Middle frontal gyrus (tissue), 1 donor: Measurements from ENCODE around the gene LLCFC1.
"Not testable (repeated sequence)": the region's sequence is repeated elsewhere in the genome, so short reads cannot be mapped to it uniquely, and the experiment has no call there.

Source experiments
- DNase-seq: peaks from one replicate; pipeline ENCODE4 v3.0.0-alpha.2; 2015; ENCODE audit warnings: low spot score; ENCODE audit errors: extremely low spot score

LLCFC1 gene

DNA sequence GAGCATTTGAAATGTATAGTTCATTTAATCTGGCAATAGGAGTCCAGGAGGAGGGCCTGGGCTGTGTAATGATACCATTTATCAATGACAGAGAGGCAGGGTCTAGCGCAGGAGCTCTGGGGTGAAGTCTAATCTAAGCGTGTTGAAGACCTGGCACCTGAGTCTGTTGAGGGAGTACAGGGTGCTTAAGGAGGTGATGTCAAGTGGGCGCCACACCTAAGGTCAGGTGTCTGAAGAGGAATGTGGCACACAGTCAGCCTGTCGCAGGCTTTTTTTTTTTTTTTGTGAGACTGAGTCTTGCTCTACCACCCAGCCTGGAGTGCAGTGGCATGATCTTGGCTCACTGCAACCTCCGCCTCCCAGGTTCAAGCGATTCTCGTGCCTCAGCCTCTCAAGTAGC, 2.3 kb downstream of the LLCFC1 start:
- no peak for DNase-seq

DNA sequence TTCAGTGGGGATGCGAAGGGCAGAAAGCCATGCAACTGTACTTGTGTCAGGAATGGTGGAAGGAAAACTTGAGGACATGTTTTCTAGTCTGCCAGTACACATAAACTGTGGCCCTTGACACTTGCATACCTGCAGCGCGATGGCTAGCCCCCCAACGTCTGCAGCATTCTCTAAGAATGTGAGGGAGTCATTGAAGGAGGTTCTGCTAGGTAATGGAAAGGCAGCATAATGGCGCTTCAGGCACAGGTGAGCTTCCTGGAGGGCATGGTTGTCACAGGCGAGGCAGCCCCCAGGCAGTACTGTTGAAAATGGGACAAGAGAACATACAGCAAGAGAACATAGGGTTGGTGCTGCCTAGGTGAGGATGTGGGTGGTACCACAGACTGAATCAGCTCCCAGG, 3.5 kb downstream of the LLCFC1 start:
- no peak for DNase-seq

DNA sequence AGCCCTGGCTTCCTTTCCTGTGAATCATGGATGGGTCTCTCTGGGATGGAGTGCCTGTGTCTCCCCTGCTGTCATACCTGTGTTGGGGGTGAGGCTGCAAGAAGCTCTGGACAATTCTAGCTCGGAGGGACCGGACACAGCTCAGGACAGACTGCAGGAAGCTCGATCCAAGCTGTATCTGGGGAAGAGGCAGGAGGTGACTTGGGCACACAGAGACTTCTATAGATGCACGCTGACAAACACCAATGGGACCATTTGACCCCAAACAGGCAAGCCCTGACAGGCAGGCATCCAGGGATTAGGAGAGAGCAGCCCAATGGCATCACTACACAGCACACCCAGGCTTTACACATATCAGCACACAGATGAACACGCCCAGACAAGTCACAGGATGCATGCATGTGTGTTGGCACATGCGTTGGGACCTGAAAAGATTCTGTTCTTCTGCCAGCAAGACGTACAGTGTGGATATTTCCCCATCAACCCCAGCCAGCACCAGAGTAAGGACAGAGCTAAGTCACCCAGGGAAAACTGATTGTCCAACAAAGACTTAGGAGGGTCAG, 4.5 kb downstream of the LLCFC1 start:
- no peak for DNase-seq

DNA sequence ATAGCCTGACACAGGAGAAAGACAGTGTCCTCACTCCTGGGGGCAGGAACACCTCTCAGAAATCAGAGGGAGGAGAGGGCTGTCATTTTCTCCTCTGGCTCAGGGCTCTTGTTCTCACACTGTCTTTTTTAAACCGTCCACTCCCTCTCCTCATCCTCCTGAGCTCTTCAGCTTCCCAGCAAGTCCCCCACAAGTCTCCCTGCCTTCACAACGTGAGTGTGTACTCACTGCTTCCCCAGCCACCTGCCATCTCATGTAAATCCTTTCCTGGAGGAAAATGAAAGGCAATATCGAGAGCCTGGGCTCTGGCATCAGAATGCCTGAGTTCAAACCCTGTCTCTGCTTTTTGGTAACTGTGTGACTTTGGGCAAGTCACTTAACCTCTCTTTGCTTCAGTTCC, 5.7 kb downstream of the LLCFC1 start:
- no peak for DNase-seq

DNA sequence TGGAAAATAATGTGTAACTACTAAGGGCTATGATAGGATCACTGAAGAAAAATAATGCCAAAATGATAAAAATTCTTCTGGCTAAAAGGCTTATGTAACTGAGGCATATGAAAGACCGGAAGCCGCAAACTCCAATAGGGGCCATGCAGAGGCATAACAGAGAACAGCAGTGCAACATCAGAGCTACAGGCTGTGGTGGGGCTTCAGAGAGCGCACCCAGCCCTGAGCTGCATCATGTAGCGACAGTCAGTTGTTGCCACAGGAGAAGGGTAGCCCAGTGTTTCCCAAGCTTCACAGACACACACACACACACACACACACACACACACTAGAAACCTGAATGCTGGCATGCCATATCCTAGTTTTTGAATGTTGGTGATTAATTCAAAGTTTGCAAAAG, 9.3 kb downstream of the LLCFC1 start:
- DNase-seq = no peak

DNA sequence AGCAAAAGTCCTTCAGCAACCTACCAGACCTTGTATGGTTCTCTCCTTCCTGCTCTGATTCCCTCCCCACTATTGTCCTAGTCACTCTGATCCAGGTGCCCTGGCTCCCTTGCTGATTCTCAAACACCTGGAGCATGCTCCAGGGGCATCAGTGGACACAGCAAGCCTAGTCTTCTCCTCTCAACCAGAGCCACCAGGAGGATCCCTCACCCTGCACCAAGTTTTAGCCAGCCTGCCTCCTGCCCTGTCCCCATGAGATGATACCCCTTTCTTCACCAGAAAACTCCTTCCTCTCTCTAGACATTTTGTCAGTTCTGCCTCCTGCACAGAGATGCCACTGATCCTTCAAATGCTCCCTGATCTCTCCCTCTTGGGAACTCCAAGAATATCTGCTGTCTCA, 11.0 kb downstream of the LLCFC1 start:
- no peak for DNase-seq

DNA sequence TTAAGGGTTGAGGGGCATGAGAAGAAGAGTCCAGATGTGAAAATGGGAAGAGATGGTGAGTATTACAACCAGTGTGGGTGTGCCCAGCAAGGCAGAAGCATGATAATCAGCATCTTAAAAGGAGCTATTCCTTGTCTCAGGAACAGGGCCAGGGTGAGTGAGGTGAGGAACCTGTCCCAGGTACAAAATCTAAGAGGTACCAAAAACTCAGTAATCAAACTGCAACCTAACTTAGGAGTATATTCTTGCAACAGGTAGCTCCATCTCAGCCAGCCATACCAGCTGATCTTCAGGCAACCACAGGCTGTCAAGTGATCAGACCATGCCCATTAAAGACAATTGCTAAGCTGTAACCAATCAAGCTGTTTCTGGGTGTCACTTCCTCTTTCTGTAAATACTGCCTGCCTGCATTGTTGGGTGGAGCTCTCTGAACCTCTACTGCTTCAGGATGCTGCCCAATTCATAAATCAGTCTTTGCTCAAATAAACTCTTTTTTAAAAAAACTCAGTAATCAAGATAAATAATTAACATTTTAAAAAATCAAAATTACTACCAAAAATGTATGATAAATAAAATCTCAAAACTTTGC, 15.5 kb downstream of the LLCFC1 start:
- no peak for DNase-seq

DNA sequence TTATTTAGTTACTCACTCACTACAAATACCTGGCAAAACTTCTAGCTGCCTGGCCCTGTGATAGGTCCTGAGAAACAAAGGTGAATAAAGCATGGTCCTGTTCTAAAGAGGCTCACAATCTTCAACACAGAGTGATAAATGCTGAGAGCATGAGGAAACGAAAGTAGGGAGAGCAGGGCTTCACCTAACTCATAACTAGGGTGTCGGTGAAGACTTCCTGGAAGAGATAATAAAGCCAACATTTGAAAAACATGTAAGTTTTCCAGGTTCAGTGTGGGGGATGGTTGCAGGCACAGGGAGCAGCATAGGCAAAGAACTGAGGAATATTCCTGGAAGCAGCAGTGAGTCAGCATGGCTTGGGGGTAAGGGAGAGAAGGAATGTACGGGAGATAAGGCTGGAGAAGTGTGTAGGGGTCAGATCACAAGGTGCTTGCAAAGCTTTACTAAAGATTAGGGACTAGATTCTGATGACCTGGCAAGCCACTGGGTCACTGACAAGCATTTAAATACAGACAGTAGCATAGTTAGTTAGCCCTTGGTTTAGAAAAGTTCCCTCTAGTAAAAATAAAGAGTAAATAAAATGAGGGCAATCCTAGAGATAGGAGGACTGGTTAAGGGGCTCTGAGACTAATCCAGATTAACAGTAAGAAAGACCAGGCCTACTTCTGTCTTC, 17.8 kb downstream of the LLCFC1 start:
- no peak for DNase-seq

DNA sequence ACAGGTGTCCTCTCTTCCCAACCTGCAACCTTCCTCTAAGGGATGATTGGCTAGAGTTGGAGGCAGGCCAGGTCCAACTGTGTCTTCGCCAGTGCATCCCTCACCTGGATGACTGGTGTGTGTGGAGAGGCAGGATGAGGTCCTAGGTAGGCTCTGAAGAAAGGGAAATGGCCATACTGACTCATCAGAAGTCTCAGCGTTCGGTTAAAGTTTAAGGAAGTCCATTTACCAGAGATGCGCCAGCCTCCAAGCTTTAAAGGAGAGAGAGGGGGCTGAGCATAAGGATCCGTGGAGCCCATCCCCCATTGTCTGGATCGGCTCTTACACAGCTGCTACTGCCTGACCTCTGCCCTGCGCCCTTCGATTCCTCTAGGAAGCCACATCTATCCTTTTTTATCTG, 18.4 kb downstream of the LLCFC1 start:
- DNase-seq = no peak

DNA sequence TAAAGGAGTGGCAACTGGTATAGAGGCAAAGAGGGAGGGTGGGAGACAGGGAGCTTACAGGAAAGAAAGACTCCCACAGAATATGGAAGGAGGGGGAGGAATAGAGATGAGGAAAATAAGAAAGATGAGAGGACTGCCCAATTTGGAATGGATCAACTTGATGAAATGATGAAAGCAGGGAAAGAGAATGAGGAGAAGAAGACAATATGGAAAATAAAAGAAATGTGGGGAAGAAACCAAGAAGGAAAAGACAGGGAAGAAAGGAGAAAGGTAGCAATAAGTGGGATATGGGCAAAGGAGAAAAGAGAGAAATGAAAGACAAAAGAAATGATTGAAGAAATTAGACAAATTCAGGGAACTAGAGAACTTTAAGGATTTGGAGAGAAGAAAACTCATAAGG, 19.9 kb downstream of the LLCFC1 start:
- DNase-seq = no peak

DNA sequence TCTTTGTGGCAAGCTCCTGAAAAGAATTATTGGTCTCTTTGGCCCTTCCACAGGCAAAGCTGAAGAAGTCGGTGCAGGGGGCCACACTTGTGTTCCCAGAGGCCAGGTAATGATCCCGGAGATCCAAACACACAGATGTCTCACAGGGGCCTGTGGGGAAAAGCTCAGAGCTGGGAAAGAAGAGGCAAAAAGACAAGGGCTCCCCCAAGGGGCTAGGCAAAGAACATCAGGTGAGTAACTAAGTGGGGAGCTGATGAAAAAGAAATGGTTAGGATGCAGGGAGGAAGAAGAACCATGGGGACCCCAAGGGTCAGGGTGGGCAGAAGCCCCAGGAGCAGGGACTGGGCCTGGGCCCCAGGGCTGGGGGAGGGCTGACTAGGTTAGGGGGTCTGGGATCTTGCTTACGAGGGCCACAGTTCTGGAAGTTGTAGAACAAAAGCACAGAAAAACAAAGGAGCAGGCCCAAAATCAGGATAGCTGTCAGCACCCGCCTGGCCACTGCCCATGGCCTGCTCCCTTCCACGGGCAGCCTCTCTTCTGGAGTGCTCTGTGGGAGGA, 21.8 kb downstream of the LLCFC1 start:
- DNase-seq = no peak

DNA sequence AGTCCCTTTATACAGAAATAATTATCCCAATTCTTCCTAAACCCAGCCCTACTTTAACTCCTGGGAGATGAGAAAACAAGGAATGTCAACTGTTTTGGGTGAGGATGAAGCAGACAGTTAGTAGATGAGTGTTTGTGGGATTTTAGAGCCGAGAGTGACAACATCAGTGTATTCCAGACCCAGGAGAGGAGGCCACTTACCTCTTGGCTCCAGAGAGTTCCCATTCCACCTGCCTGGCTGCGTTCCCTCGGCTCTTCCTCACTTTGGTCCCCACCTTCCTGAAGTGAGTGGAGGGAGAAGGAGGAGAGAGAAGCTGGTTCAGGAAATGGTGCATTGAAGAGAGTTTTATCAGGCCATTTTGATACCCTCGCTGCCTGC, 22.3 kb downstream of the LLCFC1 start:
- no peak for DNase-seq

DNA sequence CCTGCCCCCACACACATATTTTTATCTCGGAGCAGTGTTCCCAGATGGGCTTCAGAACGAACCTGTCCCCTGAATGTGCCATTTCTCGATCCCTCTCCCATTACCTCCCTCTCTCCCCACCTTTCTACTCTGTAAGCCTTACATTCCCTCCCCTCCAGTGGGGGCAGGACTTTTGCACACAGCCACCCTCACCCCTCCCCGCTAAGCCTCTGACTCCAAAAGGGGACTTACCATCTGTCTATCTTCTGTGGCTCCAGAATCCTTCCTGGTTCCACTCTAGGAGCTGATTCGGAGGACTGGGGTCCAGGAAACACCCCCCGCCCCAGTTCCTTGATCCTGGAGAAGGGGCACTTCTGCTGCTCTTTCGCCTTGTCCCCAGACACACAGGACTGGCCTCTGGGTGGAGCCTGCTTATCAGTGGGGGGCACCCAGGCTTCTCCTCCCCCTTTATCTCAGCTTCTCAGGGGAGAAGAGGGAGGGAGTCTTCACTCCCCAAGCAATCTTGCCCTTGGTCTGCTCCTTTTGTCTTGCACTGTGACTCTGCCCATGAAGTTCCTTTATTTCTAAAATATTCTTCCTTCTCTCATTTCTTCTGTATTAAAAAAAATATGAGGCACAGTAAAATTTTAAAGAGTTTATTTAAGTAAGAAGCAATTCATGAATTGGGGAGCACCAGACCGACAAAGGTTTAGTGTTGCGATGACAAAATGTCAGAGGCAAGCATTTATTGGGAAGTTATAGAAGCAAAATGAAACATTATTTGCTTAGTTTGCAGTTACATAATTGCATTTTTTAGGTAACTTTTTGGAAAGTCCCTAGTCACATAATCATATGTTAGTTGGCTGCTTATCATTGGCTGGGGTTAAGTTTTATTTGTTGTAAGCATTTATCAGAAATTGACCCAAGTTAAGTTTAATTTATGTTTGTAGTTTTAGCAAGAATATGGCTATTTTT, 23.0 kb downstream of the LLCFC1 start, which contains the start of gene KEL:
Gene KEL, minus strand, starts transcription at position 391 of the 954 bp plus-strand sequence. Its CDS starts 157 bp downstream, at position 234.
- no peak for DNase-seq

DNA sequence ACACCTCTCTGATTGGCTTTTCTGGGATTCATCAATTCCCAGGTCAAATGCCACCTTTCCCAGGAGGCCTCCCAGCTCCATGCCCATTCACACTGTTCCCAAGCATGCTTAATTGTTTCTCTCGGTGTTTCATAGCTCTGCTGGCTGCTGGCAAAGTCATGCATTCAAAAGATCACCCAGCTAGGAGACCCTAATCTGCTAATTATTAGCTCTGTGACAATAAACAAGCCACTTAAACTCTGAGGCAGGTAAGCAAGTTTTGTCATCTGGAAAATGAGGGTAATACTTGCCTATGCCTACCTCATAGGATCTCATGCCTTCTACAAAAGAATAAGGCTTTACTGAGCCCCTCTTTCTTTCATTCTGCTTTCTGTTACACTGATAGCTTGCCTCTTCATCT, 23.7 kb downstream of the LLCFC1 start:
- DNase-seq = no peak

DNA sequence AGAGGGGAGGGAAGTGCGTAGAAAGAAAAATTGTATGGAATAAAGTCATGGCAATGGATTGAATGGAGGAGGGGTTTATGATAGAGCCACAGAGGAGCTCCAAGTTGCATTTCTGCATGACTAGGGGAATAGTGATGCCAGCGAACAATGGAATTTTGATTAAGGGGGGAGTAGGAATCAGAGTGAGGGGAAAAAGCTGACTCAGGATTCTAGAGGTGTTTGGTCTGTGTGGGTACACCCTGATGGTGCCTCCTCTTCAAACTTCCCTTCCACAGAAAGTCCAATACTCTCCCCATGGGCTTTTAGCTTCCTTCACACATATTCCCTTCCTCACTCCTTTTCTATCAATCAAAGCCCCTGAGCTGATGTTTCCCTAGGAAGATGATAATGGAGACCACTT, 24.7 kb downstream of the LLCFC1 start:
- DNase-seq = no peak

DNA sequence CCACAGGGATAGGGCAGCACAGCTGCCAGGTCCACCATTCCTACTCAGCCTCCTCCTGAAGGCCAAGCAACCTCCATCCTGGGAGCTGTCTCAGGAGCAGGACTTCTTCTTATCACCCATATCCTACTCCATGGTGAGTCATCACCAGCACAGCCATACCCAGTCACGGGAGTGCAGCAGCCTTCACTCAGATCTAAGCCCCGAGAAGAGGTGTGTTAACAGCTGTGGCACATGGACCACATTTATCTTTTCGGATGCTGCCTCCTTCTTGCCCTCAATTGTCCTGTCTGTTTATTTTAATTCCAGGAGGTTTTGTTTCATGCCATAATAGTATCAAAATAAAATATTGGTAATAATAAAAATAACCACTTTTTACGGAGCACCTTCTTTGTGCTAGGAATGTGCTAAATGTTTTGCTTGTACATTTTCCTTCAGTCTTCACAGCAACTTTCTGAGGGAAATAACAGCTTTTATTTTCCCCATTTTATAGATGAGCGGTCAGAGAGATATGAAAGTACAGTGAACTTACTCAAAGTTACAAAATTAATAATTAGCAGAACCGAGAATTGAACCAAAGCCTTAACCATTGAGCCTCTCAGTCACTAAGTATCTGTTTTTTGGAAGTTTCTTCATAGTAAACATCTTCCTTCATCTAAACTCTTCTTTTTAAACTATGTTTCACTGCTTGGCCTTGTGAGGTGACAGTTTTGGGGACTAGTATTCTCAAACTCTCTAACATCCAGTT, 25.4 kb downstream of the LLCFC1 start:
- no peak for DNase-seq

DNA sequence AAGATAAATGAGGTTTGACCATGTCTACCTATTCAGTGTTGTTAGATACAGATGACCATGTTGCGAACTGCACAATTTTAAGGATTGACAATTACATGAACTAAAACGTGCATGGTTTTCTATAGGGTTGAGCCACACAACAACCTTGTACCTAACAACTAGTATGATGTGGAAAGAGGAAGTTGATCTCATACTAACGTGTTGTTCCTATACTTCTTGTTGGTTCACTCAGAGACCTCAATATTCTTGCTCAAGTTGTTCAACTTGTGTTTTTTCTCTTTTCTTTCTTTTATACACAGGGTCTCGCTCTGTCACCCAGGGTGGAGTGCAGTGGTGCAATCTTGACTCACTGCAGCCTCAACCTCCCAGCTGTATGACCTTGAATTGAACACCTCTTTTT, 28.9 kb downstream of the LLCFC1 start:
- no peak for DNase-seq

DNA sequence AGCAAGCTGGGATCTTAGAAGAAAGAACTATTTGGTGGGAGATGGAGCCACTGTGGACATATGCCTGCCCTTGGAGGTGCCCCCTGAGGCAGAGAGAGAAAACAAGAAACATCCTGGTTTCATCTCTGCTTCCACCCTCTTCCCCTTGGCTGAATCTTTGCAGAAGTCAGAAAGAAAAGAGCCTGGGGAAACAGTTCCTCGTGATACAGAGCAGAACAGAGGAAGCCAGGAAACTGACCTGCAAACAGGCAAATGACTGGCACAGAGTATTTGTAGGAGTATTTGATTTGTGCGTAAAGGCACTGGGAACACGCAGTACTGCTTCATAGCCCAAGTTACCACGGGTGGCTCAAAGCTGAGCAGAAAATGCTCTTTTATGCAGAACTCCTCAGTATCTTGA, 29.9 kb downstream of the LLCFC1 start:
- DNase-seq = no peak

DNA sequence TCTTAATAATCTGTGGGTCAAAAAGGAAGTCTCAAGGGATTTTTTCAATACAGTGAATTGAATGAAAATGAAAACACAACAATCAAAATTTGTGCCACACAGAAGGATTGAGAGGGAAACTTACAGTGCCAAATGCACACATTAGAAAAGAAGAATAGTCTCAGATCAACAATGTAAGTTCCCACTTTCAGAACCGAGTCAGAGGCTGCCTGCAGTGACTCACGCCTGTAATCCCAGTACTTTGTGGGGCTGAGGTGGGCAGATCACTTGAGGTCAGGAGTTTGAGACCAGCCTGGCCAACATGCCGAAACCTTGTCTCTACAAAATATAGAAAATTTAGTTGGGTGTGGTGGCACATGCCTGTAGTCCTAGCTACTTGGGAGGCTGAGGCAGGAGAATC, 35.3 kb downstream of the LLCFC1 start:
- no peak for DNase-seq

DNA sequence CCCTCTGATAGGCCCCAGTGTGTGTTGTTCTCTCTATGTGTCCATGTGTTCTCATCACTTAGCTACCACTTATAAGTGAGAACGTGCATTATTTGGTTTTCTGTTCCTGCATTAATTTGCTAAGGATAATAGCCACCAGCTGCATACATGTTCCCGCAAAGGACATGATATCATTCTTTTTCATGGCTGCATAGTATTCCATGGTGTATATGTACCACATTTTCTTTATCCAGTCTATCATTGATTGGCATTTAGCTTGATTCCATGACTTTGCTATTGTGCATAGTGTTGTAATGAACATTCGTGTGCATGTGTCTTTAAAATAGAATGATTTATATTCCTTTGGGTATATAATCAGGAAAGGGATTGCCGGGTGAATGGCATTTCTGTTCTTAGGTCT, 39.1 kb downstream of the LLCFC1 start:
- not testable (repeated sequence) for DNase-seq

DNA sequence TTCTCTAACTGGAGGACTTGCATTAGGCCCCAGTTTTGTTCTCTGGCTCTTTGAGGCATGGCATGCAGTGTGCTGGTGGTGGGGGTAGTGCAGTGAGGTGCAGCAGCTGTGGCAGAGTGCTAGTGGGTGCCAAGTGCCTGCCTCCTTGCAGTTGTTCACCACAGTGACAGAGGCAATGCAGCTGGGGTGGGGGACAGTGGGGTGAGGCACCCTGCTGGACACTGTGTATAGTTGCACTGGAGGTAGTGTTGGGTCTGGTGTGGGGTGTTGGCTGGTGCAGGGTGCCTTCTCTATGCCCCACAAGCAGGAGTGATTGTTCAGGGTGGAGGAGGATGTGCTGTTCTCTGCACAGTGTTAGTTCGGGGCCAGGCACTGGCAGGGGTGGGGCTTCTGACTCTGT, 44.5 kb downstream of the LLCFC1 start:
- DNase-seq = no peak
